Adrenal gland (tissue), 12 donors: ENCODE measurements around the gene USP1. TPM values are rescaled to one million over a fixed set of nuclear protein-coding genes. Genes with fewer than 3 reads are reported as not detected.

Experiments
- DNase-seq, 7 donors: peaks; one replicate each; pipeline ENCODE4 v3.0.0-alpha.2; 2019 to 2020
- H3K27ac ChIP-seq, 5 donors: fragments of 200-600 bp; sonication (generic) in 4 of 5; 1 replicate in 3 of 5; 2 replicates in 2 of 5; pipeline versions ENCODE4 v1.5.1 to v1.8.0; 2016 to 2020; ENCODE audit warnings: mild to moderate bottlenecking in 1 of 5
- H3K27me3 ChIP-seq: fragments of 200-600 bp; 2 replicates; pipeline ENCODE4 v1.8.0; 2021
- H3K36me3 ChIP-seq, 2 donors: fragments of 200-600 bp; replicated peaks in 1 of 2; 1 replicate in 1 of 2; 2 replicates in 1 of 2; pipeline versions ENCODE4 v1.5.1 to v1.8.0; 2018 to 2022
- H3K4me1 ChIP-seq, 2 donors: fragments of 200-600 bp; replicated peaks in 1 of 2; 1 replicate in 1 of 2; 2 replicates in 1 of 2; pipeline versions ENCODE4 v1.5.1 to v1.8.0; 2018 to 2021
- H3K4me3 ChIP-seq, 4 donors: fragments of 200-600 bp; sonication (generic) in 3 of 4; one replicate each; pipeline ENCODE4 v1.5.1; 2016 to 2018
- H3K9me3 ChIP-seq, 3 donors: fragments of 200-600 bp; sonication (generic) in 1 of 3; replicated peaks in 1 of 3; 1 replicate in 2 of 3; 2 replicates in 1 of 3; pipeline versions ENCODE4 v1.5.1 to v1.8.0; 2016 to 2021
- CTCF ChIP-seq, 6 experiments: fragments of 450-650 bp in 4 of 6; fragments of 200-600 bp in 2 of 6; sonication (generic) in 1 of 6; IDR thresholded peaks; 1 replicate in 5 of 6; 2 replicates in 1 of 6; pipeline versions ENCODE4 v1.5.1 to v1.8.0; 2016 to 2021; ENCODE audit warnings: antibody characterized with exemption in 6 of 6, mild to moderate bottlenecking in 2 of 6, moderate library complexity in 1 of 6
- POLR2A ChIP-seq, 2 donors: fragments of 450-650 bp; IDR thresholded peaks; one replicate each; pipeline ENCODE4 v1.6.1; 2017; ENCODE audit warnings: antibody characterized with exemption in 2 of 2, mild to moderate bottlenecking in 2 of 2, moderate library complexity in 1 of 2
- WGBS, 4 donors: extraction: QIAGEN DNeasy Blood & Tissue Kit in 2 of 4; methylation state at CpG; one replicate each; pipeline versions ENCODE4 v1.1.5 to v1.1.7; 2013 to 2017; 5-methylcytosine and 5-hydroxymethylcytosine counted together
- intact Hi-C, 2 donors: fragments of 100-400 bp; cut with DNase I; formaldehyde crosslinking; loops; one replicate each; pipeline versions ENCODE4 v1.14.1 to v1.15.0; 2022 to 2023
- polyA plus RNA-seq, 3 donors: library from polyadenylated mRNA; stranded (reverse); fragments of 200-250 nt in 2 of 3; fragments of 350-450 nt in 1 of 3; fragmentation: Illumina TruSeq in 1 of 3; extraction: RNeasy Lipid Tissue Mini Kit (QIAGEN cat#74804) in 1 of 3; gene quantifications; one replicate each; pipeline ENCODE4 v1.2.3, GENCODE V29; 2013 to 2014
- total RNA-seq, 9 donors: library from RNA; depleted of rRNA in 4 of 9; stranded (reverse); fragments of >200 nt in 4 of 9; fragments of 120-200 nt in 1 of 9; fragmentation: NEBNext Ultra II Directional in 1 of 9; extraction: Animal tissue kit (Norgen Biotek cat#: 25700) in 1 of 9; gene quantifications; one replicate each; pipeline versions ENCODE4 v1.1.0 to v1.2.4, GENCODE V29; 2013 to 2023
- donor health status: healthy with polysubstance abuse.
- donor health status: Bipolar disorder and iron deficiency.
- donor health status: DM: yes; HTN: yes; CAD: no.
- donor health status: DM: no; HTN: no; CAD: no.
- donor health status: DM: no; HTN: no; CAD: no.
- donor health status: DM: yes; HTN: yes; CAD: no.

The USP1 gene
- total and polyA plus RNA-seq, 12 donors, result 4.1 to 26.1 (median 17.0) TPM

GRCh38 chr1:62494137-62494536, 57.3 kb downstream of the USP1 start:
- Histone ChIP-seq H3K9me3 (no peaks in the 10 kb centered on the region), H3K27me3 (no peaks in the 10 kb centered on the region), H3K4me1 (no peaks in the 10 kb centered on the region), H3K27ac (no peak overlapping the region), H3K4me3 (no peak overlapping the region), H3K36me3 (peaks cover 0 to 5% of the 10 kb centered on the region in 2 donors)
- 92 to 94% (median 92%) methylated on average over 4 of the region's 4 CpGs for WGBS, 4 donors
- intact Hi-C loops, result no loop called here
- TF ChIP-seq POLR2A (IDR thresholded peaks at IDR 0.05) (no peak), CTCF (IDR thresholded peaks at IDR 0.05) (no peak)
- no peak for DNase-seq

- Histone ChIP-seq H3K4me3 (no peak overlapping the region), H3K27me3 (no peaks in the 10 kb centered on the region), H3K36me3 (no peaks in the 10 kb centered on the region), H3K4me1 (no peaks in the 10 kb centered on the region), H3K9me3 (no peaks in the 10 kb centered on the region), H3K27ac (no peak overlapping the region)
- DNase-seq, result no peak
- intact Hi-C loops, result no loop called here
- TF ChIP-seq CTCF (IDR thresholded peaks at IDR 0.05), result no peak
- no peak for TF ChIP-seq POLR2A (IDR thresholded peaks at IDR 0.05)
Observed at GRCh38 chr1:62500210-62500609, 63.4 kb downstream of the USP1 start.

Other genes starting within 250 kb of the USP1 start
- 1 to 10 TPM in 1 of 9 donors, under 1 TPM in 8; 0.30 to 1.1 (median 0.50) TPM for gene L1TD1, start 242.2 kb upstream of the USP1 start, total RNA-seq
- gene L1TD1, start 242.2 kb upstream of the USP1 start, polyA plus RNA-seq, result under 1 TPM; 0.16 to 0.48 (median 0.27) TPM
- 1 to 10 TPM in 1 of 9 donors, under 1 TPM in 6, not detected in 2; 0.12 to 1.1 (median 0.28) TPM for gene KANK4, start 117.6 kb upstream of the USP1 start, total RNA-seq
- gene KANK4, start 117.6 kb upstream of the USP1 start, polyA plus RNA-seq, result under 1 TPM; 0.16 to 0.40 (median 0.17) TPM
- gene ANGPTL3, start 160.5 kb downstream of the USP1 start, total RNA-seq, result under 1 TPM in 1 of 9 donors, not detected in 8; 0.18 TPM
- under 1 TPM in 1 of 3 donors, not detected in 2; 0.07 TPM for gene ANGPTL3, start 160.5 kb downstream of the USP1 start, polyA plus RNA-seq